Vagina (tissue), 2 donors: ENCODE measurements around the gene MRPS7. TPM values are rescaled to one million over a fixed set of nuclear protein-coding genes. Genes with fewer than 3 reads are reported as not detected.

ENCODE experiments used
- DNase-seq, 2 donors: peaks; one replicate each; pipeline ENCODE4 v3.0.0-alpha.2; 2017; ENCODE audit errors: extremely low spot score in 2 of 2
- H3K27ac ChIP-seq: fragments of 200-600 bp; sonication (generic); one replicate; pipeline ENCODE4 v1.5.1; 2019
- H3K27me3 ChIP-seq: fragments of 200-600 bp; sonication (generic); one replicate; pipeline ENCODE4 v1.5.1; 2019
- H3K36me3 ChIP-seq, 2 donors: fragments of 200-600 bp; sonication (generic); one replicate each; pipeline ENCODE4 v1.5.1; 2017 to 2019
- H3K4me1 ChIP-seq: fragments of 200-600 bp; sonication (generic); one replicate; pipeline ENCODE4 v1.5.1; 2019
- H3K4me3 ChIP-seq, 2 donors: fragments of 200-600 bp; sonication (generic); 1 replicate in 1 of 2; 2 replicates in 1 of 2; pipeline ENCODE4 v1.5.1; 2016 to 2019
- H3K9me3 ChIP-seq: fragments of 200-600 bp; sonication (generic); one replicate; pipeline ENCODE4 v1.5.1; 2019
- POLR2A ChIP-seq, 2 donors: fragments of 450-650 bp; IDR thresholded peaks; one replicate each; pipeline ENCODE4 v1.6.1; 2017; ENCODE audit warnings: antibody characterized with exemption in 2 of 2, mild to moderate bottlenecking in 2 of 2, moderate library complexity in 2 of 2
- POLR2AphosphoS5 ChIP-seq, 2 donors: sonication (generic); formaldehyde crosslinking; IDR thresholded peaks; one replicate each; pipeline ENCODE4 v1.9.0; 2017; ENCODE audit warnings: antibody characterized with exemption in 2 of 2, mild to moderate bottlenecking in 2 of 2, low read depth in 1 of 2; ENCODE audit not compliant: insufficient read depth in 1 of 2
- intact Hi-C: fragments of 100-400 bp; cut with DNase I; formaldehyde crosslinking; loops from one replicate; pipeline ENCODE4 v1.15.1; 2023
- total RNA-seq: library from RNA; depleted of rRNA; stranded (reverse); fragments of >200 nt; gene quantifications from one replicate; pipeline ENCODE4 v1.2.3, GENCODE V29; 2016
- TF ChIP-seq, protein P1 (sequence below), 3 experiments: fragments of 450-650 bp in 2 of 3; fragments of 200-600 bp in 1 of 3; sonication (generic) in 1 of 3; IDR thresholded peaks; one replicate each; pipeline ENCODE4 v1.5.1; 2017 to 2019; ENCODE audit warnings: antibody characterized with exemption in 3 of 3, mild to moderate bottlenecking in 2 of 3, moderate library complexity in 2 of 3

MRPS7 gene
- total RNA-seq, 1 donor from 2014 or later: 40.3 TPM

- no peak for TF ChIP-seq POLR2A (IDR thresholded peaks at IDR 0.05)
- TF ChIP-seq, protein P1, sequence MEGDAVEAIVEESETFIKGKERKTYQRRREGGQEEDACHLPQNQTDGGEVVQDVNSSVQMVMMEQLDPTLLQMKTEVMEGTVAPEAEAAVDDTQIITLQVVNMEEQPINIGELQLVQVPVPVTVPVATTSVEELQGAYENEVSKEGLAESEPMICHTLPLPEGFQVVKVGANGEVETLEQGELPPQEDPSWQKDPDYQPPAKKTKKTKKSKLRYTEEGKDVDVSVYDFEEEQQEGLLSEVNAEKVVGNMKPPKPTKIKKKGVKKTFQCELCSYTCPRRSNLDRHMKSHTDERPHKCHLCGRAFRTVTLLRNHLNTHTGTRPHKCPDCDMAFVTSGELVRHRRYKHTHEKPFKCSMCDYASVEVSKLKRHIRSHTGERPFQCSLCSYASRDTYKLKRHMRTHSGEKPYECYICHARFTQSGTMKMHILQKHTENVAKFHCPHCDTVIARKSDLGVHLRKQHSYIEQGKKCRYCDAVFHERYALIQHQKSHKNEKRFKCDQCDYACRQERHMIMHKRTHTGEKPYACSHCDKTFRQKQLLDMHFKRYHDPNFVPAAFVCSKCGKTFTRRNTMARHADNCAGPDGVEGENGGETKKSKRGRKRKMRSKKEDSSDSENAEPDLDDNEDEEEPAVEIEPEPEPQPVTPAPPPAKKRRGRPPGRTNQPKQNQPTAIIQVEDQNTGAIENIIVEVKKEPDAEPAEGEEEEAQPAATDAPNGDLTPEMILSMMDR (IDR thresholded peaks at IDR 0.05): no peak
- TF ChIP-seq POLR2AphosphoS5 (IDR thresholded peaks at IDR 0.05; ENCODE audit: insufficient read depth in 1 of 2, low read depth in 1 of 2): no peak
- DNase-seq: no peak
- no peaks in the 10 kb centered on the region for H3K4me1 ChIP-seq
- H3K4me3 ChIP-seq: no peak overlapping the region
- no peaks in the 10 kb centered on the region for H3K9me3 ChIP-seq
- intact Hi-C loops: no loop called here
- H3K36me3 ChIP-seq: peaks cover 0 to 89% of the 10 kb centered on the region in 2 donors
- no peaks in the 10 kb centered on the region for H3K27me3 ChIP-seq
- H3K27ac ChIP-seq: no peak overlapping the region
These were observed 19.7 kb upstream of the MRPS7 start for GRCh38 chr17:75241996-75242460.

DNA sequence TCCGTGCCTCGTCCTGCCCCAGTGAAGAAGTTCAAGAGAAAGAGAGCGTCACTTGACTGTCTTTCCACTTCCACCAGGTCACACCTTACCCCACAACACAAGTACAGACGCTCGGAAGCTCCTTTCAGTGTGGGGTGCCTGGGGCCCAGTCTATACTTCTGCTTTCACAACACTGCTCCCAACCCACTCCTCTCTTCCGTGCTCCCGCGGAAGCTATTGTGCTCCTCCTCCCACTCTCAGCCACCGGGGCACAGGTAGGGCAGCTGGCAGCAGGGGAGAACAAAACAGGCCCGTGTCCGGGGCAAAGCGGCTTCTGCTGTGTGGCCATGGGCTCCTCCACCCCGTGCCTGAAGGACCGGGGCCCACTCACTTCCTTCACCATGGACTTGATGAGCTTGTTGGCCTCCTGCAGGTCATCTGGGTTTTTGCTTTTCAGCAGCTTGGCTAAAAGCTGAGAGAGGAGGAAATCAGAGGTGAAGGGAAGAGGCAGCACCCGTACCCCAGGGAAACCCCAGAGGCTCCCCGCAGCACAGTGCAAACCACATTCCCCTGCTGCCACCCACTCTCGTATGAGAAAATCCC lies 19.1 kb upstream of the MRPS7 start:
- Histone ChIP-seq H3K4me3 (no peak overlapping the region), H3K4me1 (no peaks in the 10 kb centered on the region), H3K36me3 (peaks cover 0 to 83% of the 10 kb centered on the region in 2 donors), H3K27ac (no peak overlapping the region), H3K27me3 (no peaks in the 10 kb centered on the region), H3K9me3 (no peaks in the 10 kb centered on the region)
- DNase-seq: no peak
- TF ChIP-seq, protein P1 (IDR thresholded peaks at IDR 0.05): no peak
- no peak for TF ChIP-seq POLR2AphosphoS5 (IDR thresholded peaks at IDR 0.05; ENCODE audit: insufficient read depth in 1 of 2, low read depth in 1 of 2)
- no peak for TF ChIP-seq POLR2A (IDR thresholded peaks at IDR 0.05)
- intact Hi-C loops: no loop called here

DNA sequence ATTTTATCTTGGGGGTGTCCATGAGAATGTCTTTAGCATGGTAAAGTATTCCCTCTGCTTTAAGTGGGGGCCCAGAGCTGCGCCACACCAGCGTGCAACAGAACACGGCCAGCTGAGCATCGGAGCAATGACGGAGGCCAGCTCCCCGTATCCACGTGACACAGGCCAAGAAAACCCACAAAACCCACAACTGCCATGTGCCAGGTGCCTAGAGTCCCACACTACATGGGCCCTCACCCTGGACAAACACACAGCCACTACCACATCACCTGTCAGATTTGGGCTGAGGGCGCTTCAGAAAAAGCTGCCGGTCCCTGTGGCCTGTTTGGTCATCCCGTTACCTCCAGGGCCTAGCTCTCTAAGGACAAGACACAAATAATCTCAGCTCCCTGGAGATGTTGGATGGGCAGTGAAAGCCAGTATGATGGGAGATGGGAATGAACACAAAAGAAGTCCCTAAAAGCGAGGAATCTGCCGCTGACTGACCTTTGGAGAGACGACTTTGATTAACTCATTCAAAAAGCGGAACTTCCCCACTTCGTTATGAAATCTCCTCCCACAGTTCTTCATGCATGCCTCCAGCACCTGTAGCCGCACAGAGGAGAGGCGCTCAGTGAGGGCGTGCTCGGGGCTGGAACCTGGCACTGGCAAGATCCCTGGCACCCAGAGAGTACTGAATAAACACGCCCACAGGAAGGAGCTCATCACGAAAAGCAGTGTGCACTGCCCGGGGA lies 17.4 kb upstream of the MRPS7 start:
- no peaks in the 10 kb centered on the region for H3K4me1 ChIP-seq
- H3K4me3 ChIP-seq: no peak overlapping the region
- H3K36me3 ChIP-seq: peaks cover 0 to 73% of the 10 kb centered on the region in 2 donors
- H3K27ac ChIP-seq: no peak overlapping the region
- TF ChIP-seq POLR2AphosphoS5 (IDR thresholded peaks at IDR 0.05; ENCODE audit: insufficient read depth in 1 of 2, low read depth in 1 of 2): no peak
- TF ChIP-seq, protein P1 (IDR thresholded peaks at IDR 0.05): no peak
- intact Hi-C loops: no loop called here
- H3K27me3 ChIP-seq: no peaks in the 10 kb centered on the region
- no peak for DNase-seq
- H3K9me3 ChIP-seq: no peaks in the 10 kb centered on the region

DNA sequence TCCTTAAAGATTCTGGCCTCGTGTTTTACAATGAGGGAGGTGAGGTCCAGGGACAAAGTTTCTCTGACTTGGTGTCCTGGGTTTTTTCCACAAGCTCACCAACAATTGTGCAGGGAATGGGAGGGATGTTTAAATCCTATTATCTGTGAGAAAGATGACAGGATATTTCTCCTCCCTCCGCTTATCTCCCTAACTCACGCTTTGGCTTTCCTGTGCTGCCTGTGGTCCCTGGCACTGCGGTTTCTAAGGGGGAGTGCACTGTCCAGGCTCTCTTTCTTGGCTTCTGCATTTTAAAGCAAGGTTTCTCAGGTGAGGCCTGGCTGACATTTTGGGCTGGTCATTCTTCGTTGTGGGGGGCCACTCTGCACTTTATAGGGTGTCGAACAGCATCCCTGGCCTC lies 16.7 kb upstream of the MRPS7 start:
- intact Hi-C loops: no loop called here
- no peak overlapping the region for H3K4me3 ChIP-seq
- no peak for DNase-seq
- no peak overlapping the region for H3K27ac ChIP-seq
- TF ChIP-seq POLR2AphosphoS5 (IDR thresholded peaks at IDR 0.05; ENCODE audit: insufficient read depth in 1 of 2, low read depth in 1 of 2) (no peak), POLR2A (IDR thresholded peaks at IDR 0.05) (no peak)
- TF ChIP-seq, protein P1 (IDR thresholded peaks at IDR 0.05): no peak
- no peaks in the 10 kb centered on the region for H3K27me3 ChIP-seq
- peaks cover 4% of the 10 kb centered on the region for H3K4me1 ChIP-seq
- H3K36me3 ChIP-seq: peaks cover 0 to 66% of the 10 kb centered on the region in 2 donors
- no peaks in the 10 kb centered on the region for H3K9me3 ChIP-seq

DNA sequence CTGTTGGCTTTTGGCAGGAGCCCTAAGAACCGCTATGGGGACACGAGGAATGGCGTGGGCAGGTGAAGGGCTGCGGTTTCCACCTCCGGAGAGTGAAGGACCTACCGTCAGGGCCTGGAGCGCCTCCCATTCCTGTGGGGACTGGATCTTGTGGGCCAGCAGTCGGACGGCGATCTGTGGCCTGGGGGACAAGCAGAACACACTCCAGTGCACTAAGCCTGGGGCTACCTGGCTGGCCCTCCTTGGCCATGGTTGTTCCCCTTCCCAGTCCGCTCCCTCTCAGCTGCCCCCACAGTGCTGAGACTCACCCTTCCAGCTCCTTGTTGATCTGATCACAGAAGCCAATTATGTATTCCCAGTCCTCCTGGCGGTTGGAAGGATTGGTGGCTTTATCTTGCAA lies 15.3 kb upstream of the MRPS7 start:
- Histone ChIP-seq H3K27ac (no peak overlapping the region), H3K27me3 (no peaks in the 10 kb centered on the region), H3K4me3 (no peak overlapping the region), H3K9me3 (no peaks in the 10 kb centered on the region), H3K4me1 (peaks cover 12% of the 10 kb centered on the region), H3K36me3 (peaks cover 0 to 52% of the 10 kb centered on the region in 2 donors)
- TF ChIP-seq, protein P1 (IDR thresholded peaks at IDR 0.05): no peak
- no peak for TF ChIP-seq POLR2A (IDR thresholded peaks at IDR 0.05)
- TF ChIP-seq POLR2AphosphoS5 (IDR thresholded peaks at IDR 0.05; ENCODE audit: insufficient read depth in 1 of 2, low read depth in 1 of 2): no peak
- intact Hi-C loops: no loop called here
- no peak for DNase-seq
